Neutrophil (primary cell): ENCODE data around the gene DEGS2.
A peak's percentile ranks its signal among the peaks of the same experiment; 100 is the strongest.

Experiments used
- H3K27ac ChIP-seq: fragments of 200-600 bp; sonication (generic); 2 replicates; pipeline ENCODE4 v1.5.1; 2016; ENCODE audit warnings: mild to moderate bottlenecking, moderate library complexity
- H3K27me3 ChIP-seq: fragments of 200-600 bp; sonication (generic); 2 replicates; pipeline ENCODE4 v1.6.0; 2016; ENCODE audit warnings: mild to moderate bottlenecking
- H3K36me3 ChIP-seq: fragments of 200-600 bp; sonication (generic); 2 replicates; pipeline ENCODE4 v1.5.1; 2017
- H3K4me1 ChIP-seq, 2 experiments: fragments of 200-600 bp in 1 of 2; sonication (generic) in 1 of 2; 1 replicate in 1 of 2; 2 replicates in 1 of 2; pipeline versions ENCODE4 v1.5.1 to v1.6.1; 2013 to 2016; ENCODE audit warnings: low read depth in 1 of 2, low read length in 1 of 2, mild to moderate bottlenecking in 1 of 2, moderate library complexity in 1 of 2; ENCODE audit not compliant: control insufficient read depth in 1 of 2, insufficient read depth in 1 of 2
- H3K4me3 ChIP-seq, 2 experiments: fragments of 200-600 bp in 1 of 2; sonication (generic) in 1 of 2; 1 replicate in 1 of 2; 2 replicates in 1 of 2; pipeline ENCODE4 v1.5.1; 2013 to 2016; ENCODE audit warnings: low read depth in 1 of 2, low read length in 1 of 2, mild to moderate bottlenecking in 1 of 2, moderate library complexity in 1 of 2
- H3K9me3 ChIP-seq: fragments of 200-600 bp; sonication (generic); 2 replicates; pipeline ENCODE4 v1.5.1; 2016
- TF ChIP-seq, protein P1 (sequence below): fragments of 200-600 bp; sonication (generic); IDR thresholded peaks from 2 replicates; pipeline ENCODE4 v1.5.1; 2016; ENCODE audit warnings: antibody characterized with exemption

DEGS2 gene

GRCh38 chr14:100201701-100202100 lies 42.3 kb upstream of the DEGS2 start:
- H3K27me3 ChIP-seq = no peaks in the 10 kb centered on the region
- TF ChIP-seq, protein P1, sequence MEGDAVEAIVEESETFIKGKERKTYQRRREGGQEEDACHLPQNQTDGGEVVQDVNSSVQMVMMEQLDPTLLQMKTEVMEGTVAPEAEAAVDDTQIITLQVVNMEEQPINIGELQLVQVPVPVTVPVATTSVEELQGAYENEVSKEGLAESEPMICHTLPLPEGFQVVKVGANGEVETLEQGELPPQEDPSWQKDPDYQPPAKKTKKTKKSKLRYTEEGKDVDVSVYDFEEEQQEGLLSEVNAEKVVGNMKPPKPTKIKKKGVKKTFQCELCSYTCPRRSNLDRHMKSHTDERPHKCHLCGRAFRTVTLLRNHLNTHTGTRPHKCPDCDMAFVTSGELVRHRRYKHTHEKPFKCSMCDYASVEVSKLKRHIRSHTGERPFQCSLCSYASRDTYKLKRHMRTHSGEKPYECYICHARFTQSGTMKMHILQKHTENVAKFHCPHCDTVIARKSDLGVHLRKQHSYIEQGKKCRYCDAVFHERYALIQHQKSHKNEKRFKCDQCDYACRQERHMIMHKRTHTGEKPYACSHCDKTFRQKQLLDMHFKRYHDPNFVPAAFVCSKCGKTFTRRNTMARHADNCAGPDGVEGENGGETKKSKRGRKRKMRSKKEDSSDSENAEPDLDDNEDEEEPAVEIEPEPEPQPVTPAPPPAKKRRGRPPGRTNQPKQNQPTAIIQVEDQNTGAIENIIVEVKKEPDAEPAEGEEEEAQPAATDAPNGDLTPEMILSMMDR = no peak
- H3K36me3 ChIP-seq = no peaks in the 10 kb centered on the region
- H3K4me1 ChIP-seq = no peaks in the 10 kb centered on the region
- H3K27ac ChIP-seq = no peak overlapping the region
- H3K9me3 ChIP-seq = no peaks in the 10 kb centered on the region
- H3K4me3 ChIP-seq = no peak overlapping the region

- Histone ChIP-seq H3K27me3 (no peaks in the 10 kb centered on the region), H3K27ac (no peak overlapping the region), H3K4me1 (no peaks in the 10 kb centered on the region), H3K36me3 (no peaks in the 10 kb centered on the region), H3K4me3 (no peak overlapping the region), H3K9me3 (no peaks in the 10 kb centered on the region)
- TF ChIP-seq, protein P1 = no peak
Measured at GRCh38 chr14:100200311-100200710, 40.9 kb upstream of the DEGS2 start.

GRCh38 chr14:100199240-100199860 lies 39.9 kb upstream of the DEGS2 start:
- TF ChIP-seq, protein P1 = no peak

DNA sequence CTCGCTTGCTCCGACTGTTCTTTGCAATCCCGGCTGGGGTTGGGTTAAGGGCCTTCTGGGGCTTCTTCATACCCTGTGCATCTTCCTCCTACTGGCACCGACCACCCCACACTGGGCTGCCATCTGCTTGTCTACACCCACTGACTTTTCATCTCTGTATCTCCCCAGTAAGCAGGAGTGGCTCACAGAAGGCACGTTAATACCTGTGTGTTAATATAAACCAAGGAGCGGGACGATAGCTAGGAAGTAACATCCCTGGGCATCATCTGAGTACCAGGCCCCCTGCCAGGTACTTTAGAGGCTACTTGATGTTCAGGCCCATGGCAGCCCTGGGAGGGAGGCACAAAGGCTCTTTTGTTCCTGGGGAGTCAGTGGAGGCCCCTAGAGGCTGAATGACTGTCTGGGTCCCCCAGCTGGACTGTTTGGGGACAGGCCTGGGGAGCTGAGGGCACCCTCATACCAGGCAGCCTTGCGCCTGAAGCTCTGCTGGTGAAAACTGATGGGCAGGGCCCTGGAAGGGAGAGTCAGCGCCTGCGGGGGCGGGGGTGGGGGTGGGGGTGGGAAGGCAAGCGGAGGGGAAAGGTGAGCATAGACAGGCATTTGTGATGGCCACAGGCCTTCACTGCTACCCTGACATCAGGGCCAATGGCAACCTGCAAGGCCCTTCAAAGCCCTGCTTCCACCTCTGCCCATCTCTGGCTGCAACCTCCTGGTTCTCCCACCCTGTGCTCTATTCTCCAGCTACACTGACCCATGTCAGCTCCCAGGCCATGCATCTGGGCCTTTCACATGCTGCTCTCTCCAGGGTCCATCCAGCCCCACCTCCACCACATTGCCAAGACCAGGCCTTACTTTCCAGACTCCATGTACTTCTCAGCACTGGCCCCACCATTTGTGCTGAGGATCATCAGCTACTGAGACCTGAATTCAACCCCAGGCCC lies 34.2 kb upstream of the DEGS2 start:
- H3K27ac ChIP-seq = peak overlapping the region; percentile 86
- H3K36me3 ChIP-seq = no peaks in the 10 kb centered on the region
- peaks cover 12 to 16% of the 10 kb centered on the region in 2 experiments for H3K4me1 ChIP-seq
- H3K4me3 ChIP-seq = peak overlapping the region; percentile 65 to 71
- H3K27me3 ChIP-seq = no peaks in the 10 kb centered on the region
- TF ChIP-seq, protein P1 = no peak
- H3K9me3 ChIP-seq = no peaks in the 10 kb centered on the region

More at GRCh38 chr14:100199240-100199860, 39.9 kb upstream of the DEGS2 start:
- Histone ChIP-seq H3K27me3 (no peaks in the 10 kb centered on the region), H3K9me3 (no peaks in the 10 kb centered on the region), H3K36me3 (no peaks in the 10 kb centered on the region), H3K4me1 (no peaks in the 10 kb centered on the region), H3K27ac (no peak overlapping the region), H3K4me3 (no peak overlapping the region)

DNA sequence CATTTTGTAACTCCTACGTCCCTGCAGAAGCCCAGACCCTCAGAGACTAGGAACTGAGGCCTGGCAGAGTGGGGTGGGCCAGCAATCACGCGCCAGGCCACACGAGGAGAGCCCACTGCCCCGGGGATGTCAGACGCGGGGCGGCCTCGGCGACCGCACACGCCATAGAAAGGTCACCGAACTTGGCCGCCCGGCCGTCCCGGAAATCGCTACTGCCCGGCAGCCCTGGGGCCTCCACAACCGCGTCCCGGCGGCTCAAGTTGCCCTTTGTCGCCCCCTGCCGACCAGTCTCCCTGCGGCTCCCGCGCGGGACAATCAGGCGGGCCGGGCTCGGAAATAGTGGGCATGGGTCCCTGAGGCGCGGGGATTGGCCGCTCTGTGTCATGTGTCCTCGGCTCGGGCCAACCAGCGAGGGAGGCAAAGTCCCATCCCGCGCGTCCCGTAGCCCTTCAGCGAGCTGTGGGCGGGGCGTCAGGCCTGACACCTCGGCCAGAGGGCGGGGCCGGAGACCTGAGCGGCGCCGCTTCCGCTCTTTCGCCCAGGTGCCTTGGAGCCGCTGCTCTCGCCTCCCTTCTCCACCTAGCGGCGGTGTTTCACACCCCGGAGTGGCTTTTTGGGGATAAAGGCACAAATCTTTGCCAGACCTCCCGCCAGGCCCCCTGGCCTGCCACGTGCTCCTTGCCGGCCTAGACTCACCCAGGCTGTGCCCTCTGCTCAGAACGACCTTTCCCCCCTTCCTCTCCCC lies 33.4 kb upstream of the DEGS2 start:
- H3K27me3 ChIP-seq = no peaks in the 10 kb centered on the region
- TF ChIP-seq, protein P1 = peak; percentile 99
- peak overlapping the region; percentile 86 for H3K27ac ChIP-seq
- H3K9me3 ChIP-seq = no peaks in the 10 kb centered on the region
- H3K36me3 ChIP-seq = no peaks in the 10 kb centered on the region
- H3K4me3 ChIP-seq = peak overlapping the region; percentile 65 to 71
- peaks cover 12 to 16% of the 10 kb centered on the region in 2 experiments for H3K4me1 ChIP-seq
